NCI-H1092 treated with DMSO at 0.1 percent for 48 hours (cell line): ENCODE data around the gene CTDSPL.

Experiments used
- DNase-seq: peaks from one replicate; lab custom pipeline; 2025; lab: John Stamatoyannopoulos, UW

Gene CTDSPL

DNA sequence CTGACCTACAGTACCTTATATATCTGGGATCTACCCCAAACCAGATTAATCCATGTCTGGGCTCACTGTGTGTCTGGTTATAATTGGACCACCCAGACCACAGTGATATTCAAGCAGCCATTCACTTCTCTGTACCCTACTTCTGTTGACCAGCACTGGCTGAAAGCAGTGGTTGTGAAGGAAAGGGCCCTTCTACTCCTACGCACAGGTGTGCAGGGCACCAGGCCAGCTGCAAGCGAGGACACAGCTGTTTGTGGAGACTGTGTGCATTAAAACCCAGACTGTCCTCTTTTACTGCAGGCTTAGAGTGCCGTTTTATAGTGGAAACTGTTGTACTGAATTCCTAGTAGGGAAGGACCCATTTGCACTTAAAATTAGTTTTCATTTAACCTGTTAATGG lies 29.5 kb downstream of the CTDSPL start:
- no peak for DNase-seq

DNA sequence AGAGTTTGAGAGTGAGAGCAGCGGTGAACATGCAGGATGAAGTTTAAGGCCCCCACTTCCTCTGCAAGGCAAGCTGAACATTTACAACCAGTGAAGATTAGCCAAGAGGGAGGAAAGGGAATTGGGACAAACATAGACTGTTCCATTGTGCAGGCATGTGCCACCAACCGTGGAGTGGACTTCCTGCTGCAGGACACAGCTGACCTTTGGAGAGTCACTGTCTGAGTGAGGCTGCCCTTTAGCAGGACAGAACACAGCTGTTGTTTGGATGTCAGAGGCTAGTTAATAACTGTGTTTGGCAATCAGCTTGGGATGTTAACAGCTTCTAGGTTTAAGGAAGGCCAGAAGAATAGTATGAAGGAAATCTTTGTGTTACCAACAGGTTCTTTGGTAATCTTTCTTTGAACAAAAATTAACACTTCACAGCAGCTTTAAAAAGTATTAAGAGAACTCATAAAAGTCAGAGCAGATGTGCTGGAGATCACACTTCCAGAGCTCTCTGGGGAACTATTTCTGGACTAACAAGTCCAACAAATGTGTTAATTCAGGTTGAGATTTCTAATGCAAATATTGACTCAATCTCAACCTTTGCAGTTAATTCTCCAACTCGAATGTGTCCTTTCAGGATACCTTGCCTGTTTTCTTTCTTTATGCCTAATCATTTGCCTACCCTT lies 31.4 kb downstream of the CTDSPL start:
- DNase-seq: no peak

DNA sequence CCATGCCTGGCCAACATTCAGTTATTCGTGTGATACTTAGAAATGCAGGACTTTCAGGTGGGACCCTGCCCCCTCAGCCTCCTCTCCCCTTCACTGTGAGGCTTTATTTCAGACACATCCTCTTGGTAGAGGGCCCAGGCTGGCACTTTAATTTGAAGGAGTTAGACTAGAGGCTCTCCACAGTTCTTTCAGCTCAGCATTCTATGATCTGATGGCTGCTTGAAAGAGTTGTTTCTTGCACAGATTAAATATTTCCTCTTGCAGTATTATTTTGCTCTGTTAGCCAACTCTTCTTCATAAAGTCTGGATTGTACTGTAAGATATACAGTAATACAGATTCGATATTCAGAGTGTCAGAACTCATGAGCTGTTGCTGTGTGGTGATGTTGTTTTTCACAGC lies 35.1 kb downstream of the CTDSPL start:
- DNase-seq: no peak

DNA sequence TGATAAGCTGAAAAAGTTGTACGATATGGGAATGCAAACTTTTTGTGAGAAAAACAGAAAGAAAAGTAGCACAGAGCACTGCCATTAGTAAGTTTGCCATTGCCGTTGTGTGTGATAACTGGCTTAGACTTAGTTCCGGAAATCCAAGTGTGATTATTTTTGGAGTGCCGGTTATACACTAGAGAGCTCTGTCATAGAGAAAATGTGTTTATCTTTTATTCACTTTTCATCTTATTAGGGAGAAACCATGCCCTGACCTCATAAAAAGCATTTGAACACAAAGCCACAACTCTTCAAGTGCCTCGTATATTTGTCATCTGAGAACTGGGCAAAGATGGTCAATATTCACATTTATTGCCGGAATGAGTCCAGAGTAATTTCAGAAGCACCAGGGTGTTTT lies 36.1 kb downstream of the CTDSPL start:
- DNase-seq: no peak

DNA sequence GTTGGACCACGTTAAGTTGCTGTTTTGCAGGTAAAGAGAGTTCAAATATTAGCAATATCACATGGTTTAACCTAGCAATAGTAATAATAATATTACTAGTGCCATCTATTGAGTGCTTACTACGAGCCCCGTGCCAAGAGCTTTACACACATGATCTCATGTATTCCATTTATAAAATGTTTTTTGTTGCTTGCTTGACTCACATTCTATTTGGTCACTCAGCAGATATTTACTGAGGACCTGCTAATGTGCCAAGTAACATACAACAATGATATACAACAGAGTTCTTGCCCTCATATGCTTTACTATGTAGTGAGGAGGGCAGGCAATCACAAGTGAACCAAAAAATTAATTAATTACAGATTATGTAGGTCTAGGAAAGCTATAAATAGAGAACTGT lies 36.7 kb downstream of the CTDSPL start:
- DNase-seq: no peak

DNA sequence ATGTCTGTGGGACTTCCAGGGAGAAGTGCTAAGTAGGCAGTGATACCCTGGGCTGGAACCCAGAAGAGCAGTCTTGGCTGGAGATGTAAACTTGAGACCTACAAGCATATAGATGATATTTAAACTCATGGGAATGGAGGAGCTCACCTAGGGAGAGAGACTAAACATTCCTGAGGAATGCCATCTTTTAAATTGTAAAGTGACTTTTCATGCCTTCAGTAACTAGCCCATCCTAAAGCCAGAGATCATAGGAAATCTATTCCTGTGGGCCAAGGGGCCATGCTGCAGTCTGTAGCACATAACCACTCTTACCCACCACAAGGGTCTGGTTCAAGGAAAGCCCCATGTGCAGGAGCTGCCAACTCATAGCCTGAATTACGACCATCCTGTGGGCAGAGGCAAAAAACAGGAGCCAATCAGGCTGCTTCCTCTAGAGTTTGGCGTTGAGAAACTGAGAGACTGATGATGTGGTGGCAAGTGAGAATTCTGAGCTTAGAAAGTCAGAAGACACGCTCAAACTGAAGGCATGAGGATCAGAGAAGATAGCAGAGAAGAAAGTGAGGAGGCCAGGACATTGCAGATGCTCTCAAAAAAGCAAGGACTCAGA lies 37.5 kb downstream of the CTDSPL start:
- no peak for DNase-seq

DNA sequence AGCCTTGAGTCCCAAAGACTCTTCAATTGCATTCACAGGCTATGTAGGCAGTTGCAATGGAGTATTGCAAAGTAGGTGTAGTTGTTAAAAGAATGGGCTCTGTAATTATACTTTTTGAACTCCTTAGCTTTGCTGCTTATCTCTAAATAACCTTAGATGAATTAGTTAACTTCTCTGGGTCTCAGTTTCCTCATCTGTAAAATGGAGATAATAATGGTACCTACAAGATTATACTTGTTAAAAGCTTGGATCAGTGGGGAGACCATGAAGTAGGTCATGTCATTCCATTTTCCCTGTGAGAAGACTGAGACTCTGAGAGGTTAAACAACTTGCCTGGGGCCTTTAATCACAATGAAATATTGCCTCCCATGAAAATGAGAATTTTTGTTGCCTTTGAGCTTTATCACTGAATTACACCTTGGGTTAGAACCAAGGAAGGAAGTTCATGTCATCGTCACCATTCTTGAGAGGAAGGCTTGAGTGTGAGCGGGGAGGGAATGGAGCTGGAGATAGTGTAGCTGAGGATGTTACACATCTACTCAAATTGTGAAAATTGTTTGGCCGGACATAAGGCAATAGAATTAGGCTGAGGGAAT lies 38.1 kb downstream of the CTDSPL start:
- no peak for DNase-seq

DNA sequence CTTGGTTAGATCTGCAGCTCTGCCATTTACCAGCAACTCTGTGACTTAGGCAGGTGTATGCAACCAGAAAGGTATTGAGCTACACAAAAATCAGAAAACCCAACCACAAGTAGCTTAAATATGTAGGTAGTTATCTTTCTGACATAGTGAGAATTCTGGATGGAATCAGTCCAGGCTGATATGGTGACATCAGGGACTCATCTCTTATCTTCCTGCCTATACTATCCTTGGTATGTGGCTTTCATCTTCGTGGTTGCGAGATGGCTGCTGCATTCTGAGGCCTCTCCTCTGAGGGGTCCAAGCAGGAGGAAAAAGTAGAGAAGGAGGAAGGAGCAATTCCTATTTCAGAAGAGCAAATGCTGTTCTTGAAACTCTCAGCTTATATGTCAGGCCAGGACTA lies 40.0 kb downstream of the CTDSPL start:
- DNase-seq: no peak

DNA sequence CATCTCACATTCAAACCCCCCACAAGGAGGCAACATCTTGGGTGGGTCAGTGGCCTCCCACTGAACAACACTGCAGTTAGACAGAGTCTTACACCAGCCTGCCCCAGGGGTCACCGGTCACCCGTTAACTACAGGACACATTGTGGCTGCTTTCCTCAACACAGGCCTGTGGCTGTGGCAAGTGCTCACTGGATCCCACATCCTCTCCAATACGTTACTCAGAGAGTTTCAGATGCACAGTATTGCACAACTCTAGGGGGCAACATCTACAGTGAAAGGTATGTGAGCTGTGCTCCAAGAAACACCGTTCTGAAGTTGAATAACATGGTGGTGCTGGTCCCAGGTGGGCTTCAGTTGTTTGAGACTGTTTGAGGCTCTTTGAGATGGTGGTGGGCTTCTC lies 41.0 kb downstream of the CTDSPL start:
- DNase-seq: no peak

DNA sequence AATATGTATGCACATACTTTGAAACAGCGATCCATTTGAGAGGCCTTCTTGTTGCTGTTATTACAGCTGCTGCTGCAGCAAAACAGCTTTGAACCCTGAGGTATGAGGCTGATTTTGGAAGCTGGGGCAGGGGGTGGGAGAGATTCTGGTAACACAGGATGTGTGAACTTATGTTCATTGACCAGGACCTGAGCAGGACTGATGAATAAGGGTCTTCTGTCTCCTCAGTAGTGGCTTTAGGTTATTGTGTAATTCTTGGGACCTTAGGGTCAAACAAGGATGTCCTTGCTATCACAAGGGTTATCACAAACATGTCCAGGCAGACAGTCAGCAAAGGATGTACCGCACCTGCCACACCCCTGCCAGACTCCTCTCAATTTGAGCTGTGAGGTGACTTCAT lies 41.6 kb downstream of the CTDSPL start:
- no peak for DNase-seq

DNA sequence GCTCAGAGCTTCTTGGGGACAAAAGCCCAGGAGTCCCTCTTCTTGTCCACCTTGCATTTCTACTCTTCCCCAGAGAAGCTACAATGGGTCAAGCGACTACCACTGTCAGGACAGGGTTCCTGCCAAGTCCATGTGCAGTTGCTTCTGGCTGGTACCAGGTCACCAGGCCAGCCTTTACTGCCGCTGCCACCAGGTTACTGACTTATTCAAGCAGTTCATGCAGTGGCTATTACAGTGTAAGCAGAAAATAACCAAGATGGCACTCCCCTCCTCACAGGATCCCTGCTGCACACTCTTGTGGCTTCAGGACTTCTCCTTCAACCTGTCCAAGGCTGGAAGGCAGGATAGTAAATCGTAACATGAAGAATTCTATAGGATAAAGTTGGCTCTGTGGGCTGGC lies 42.1 kb downstream of the CTDSPL start:
- no peak for DNase-seq

DNA sequence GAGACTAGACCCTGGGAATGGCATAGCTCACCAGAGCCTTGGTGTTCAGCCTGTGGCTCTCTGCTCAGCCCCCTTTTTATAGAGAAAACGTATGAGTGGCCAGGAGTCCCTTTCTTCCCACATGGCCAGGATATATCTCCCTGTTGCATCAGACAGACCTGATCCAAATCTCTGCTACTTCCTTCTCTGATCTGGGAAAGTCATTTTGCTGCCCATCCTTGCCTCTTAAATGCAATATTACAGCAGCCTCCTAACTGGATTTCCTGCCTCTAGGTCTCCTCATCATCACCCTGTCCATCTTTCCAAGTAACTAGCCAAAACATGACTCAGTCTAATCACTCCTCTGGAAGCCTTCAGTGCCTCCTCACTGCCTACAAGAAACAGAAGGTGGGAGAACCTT lies 42.9 kb downstream of the CTDSPL start:
- no peak for DNase-seq

DNA sequence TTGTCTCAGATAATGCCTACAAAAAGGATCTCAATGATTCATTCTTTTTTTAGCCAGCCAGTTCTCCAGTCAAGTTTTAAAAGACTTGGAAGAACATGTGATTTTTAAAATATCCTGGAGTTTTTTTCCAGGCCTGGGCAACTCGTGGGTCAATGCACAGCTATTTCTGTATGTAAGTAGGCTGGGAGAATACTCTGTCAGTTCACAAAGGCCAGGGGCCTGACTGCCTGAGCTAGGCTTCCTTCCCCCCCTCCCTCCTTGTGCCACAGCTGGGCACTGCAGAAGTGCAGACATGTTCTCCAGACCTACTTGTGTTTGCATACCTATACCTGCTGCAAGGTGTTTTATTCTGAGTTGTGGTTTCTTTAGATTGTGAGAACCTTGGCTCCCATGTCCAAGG lies 43.7 kb downstream of the CTDSPL start:
- no peak for DNase-seq

DNA sequence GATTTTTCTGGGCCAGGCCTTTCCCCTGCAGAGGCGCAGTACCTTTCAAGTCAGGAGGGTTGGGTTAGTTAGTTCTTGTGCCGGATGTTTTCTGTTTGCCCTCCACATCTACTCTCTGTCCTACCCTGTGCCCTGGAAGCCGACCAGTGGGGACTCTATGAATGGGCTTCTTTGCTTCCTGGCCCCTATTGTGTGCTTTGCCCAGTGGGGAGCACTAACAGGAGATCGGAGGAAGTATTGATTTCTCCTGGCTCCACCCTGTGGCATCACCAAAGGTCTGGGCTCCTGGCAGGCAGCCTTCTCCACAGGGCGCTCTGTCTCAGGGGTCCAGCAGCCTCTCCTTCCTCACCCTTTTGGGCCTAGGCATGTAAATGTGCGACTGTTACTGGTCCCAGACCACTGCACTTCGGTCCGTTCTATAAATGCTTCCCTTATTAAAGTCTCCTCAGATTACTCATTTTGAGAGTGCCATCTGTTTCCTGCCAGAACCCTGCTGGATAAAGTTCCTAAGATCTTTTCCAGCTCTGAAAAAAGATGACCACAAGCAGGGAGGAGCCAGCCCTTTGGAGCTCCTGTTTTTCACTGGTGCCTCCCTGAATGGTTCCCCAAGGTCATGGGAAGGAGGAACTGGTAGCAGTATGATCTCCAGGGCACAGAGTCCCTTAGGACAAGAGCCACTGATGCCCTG lies 44.5 kb downstream of the CTDSPL start:
- no peak for DNase-seq

DNA sequence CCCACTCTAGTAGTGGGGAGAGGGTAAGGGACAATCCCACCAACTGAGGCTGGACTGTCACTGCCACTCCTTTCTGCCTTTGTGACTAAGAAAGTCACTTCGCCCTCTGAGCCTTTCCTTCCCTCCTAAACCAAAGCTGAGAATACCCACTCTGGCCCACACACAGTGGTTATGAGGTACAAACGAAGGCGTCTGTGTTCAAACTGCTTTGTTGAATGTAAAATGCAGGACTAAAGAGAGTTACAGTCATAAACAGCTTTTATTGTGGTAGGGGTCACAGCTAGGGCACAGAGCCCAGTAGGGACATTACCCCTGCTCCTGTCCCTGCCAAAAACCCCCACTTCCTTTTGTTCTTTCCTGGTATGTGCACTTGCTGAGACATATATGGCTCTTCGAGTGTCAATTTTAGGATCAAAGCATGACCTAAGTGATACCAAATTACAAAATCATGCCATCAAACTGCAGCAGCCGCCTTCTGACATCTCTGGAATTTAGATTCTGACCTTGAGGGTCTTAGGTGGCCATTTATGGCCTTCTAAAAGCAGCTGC lies 45.1 kb downstream of the CTDSPL start:
- no peak for DNase-seq

DNA sequence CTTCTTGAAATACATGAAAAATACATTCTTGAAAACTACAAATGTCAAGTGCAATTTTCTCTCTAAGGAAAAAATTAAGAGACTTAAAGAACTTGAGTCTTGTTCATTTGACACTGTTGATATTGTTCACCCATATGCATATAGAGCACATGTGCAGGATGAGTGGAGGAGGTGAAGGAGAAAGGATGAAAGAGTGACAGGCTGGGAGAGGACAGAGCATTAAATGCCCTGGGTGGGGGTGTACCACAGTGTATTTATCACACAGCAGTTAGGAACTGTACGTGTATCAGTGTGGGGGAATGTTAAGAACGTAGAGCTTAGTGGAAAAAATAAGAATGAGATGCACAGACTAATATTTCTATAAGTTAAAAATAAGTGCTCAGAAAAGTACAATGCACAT lies 45.7 kb downstream of the CTDSPL start:
- DNase-seq: no peak

DNA sequence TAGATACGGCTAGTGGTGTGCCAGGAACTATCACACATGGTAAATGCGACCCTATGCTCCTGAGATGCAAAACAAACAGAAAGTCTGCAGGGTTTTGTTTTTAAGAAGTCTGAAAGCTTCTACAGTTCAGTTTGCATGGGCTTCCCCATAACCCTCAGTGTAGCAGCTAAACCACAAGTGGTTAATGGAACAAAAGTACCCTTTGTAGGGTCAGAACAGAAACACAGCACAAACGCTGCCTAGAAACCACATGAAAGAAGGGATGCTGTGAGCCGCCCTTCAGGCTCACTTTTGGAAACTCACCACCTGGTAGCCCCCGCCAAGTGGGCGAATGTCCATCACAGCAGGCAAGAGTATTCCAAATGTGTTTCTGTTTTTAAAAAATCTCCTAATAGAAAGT lies 46.2 kb downstream of the CTDSPL start:
- no peak for DNase-seq

DNA sequence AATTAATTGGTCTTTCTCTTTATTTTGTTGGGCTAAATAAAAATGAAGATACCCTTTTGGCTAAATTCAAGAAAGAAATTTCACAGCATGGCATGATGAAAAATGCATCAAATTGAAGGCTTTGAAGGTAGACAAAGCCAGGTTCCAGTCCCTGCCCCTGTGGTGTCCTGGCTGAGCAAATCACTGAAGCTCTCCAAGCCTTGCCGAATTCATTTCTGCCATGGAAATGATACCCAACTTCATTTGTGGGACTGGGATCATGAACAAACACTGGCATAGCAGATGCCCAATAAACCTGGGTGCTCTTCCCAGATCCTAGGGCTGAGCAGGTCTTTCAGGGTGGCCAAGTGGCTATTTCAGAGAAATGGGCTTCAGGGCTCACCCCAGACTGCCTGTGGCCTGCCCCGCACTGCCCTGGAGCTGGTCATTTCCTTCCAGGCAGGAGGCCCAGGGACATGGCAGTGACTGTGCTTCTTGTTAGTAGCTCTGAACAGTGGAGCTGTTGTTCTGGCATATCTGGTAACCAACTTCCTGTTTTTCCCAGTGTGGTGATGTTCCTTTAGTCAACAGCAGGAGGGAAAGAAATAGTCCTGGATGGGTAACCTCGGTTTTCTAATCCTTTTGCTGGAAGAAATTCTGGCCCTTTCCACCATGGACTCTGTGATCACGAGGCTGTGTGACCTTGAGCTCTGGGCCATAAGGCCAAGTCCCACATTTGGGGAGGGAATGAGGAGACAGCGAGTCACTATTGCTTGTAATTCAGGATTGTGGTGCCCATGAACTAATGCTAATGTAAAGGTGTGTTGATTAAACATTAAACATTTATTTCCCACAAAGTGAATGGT lies 47.6 kb downstream of the CTDSPL start:
- DNase-seq: no peak

DNA sequence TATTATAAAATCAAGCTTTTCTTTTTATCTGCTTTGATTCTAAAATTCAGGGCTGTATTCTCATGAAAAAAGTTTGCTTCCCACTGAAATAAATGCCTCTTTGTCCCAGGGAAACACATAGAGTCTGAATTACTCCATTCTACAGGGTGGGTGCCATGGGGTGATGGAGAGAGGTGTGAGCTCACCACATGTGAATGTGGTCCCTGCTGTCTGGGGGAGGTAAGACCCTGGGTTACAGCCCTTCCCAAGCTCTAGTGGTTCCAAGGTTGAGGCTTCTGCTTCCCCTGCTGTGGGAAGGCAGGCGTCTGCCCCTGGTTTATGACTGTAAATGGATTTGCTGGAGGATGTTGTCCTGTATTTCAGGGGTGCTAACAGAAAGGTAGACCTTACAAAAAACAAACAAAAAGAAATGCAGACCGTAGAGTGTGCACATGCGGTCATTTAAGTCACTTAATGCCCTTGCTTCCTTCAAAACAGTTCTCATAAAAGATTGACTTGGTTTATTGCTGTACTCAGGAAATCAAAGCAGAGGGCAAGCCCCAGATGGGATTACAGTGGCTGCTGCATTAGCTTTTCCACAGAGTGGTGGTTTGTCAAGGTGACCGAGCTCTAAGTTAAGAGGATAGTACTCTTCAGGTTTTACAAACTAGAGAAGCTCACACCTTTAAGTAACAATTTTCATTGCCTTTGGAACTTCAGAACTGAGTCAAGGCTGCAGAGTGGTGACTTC lies 49.2 kb downstream of the CTDSPL start:
- DNase-seq: no peak

DNA sequence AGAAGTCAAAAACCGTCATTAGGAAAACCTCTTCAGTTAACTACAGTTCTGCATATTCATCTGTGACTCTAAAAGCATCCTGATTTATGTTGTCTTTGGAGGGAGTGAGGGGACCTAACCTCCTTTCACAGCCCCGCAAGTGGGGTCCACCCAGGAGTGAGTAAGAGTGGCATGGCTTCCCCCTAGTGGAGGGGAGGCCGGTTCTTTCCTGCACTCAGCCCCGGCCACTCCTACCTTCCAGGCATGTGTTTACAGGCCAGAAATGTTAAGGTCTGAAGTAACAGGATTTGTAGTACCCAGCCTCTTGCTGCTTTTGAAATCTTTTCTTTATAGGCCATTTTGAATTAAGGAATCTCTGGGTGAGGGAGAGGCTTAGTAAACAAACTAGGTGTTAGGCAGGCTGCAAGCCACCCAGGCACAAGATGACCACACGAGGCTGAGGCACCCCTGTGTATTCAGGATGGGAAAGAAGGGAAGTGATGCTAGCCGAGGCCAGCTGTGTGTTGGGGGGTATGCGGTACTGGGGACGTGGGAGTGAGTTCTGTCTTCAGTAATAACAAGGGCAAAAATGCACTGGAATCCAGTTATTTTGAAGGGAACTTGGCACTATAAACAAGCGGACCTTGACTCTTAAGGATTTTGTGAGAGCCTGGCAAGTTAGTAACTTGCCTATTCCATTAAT lies 50.5 kb downstream of the CTDSPL start:
- no peak for DNase-seq

DNA sequence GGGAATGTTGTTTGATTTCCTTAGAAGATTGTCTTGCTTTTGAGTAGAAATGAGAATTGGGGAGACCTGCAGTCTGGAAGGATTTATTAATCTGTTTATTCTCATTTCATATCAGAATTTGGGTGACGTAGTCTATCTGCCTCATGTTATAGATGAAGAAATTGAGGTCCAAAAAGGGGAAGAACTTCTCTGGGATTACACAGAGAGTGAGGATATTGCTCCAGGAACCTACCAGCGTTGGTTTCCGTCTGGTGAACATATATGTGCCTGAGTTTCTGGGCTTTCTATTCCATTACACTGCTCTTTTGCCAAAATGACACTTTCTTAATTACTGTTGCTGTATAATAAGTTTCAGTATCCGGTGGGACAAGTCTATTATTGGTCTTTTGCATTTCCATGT lies 51.8 kb downstream of the CTDSPL start:
- no peak for DNase-seq
